Small intestine (tissue), 7 donors: ENCODE data around the gene DSCAML1. TPM values are rescaled to one million over a fixed set of nuclear protein-coding genes. Genes with fewer than 3 reads are reported as not detected.
A peak's percentile ranks its signal among the peaks of the same experiment; 100 is the strongest.

Experiments used
- DNase-seq, 2 donors: peaks; one replicate each; pipeline versions ENCODE4 v3.0.0 to v3.0.0-alpha.2; 2013
- FAIRE-seq: peaks from 2 replicates; lab custom pipeline; 2012; peaks lifted over from hg19 to GRCh38; lab: Jason Lieb, UNC
- H3K27ac ChIP-seq, 3 donors: one replicate each; pipeline ENCODE4 v1.5.1; 2013; ENCODE audit warnings: low read length in 2 of 3, mild to moderate bottlenecking in 2 of 3, control low read depth in 1 of 3, inconsistent platforms in 1 of 3, low read depth in 1 of 3, moderate library complexity in 1 of 3
- H3K27me3 ChIP-seq, 3 donors: one replicate each; pipeline ENCODE4 v1.6.1; 2013; ENCODE audit warnings: low read length in 3 of 3, inconsistent platforms in 1 of 3; ENCODE audit not compliant: control insufficient read depth in 3 of 3, insufficient read depth in 3 of 3
- H3K36me3 ChIP-seq, 3 donors: one replicate each; pipeline ENCODE4 v1.6.1; 2013; ENCODE audit warnings: low read length in 3 of 3, inconsistent platforms in 1 of 3, low read depth in 1 of 3, mild to moderate bottlenecking in 1 of 3, moderate library complexity in 1 of 3; ENCODE audit not compliant: control insufficient read depth in 3 of 3, insufficient read depth in 2 of 3
- H3K4me1 ChIP-seq, 3 donors: one replicate each; pipeline ENCODE4 v1.6.1; 2013; ENCODE audit warnings: low read length in 2 of 3, inconsistent platforms in 1 of 3, low read depth in 1 of 3, mild to moderate bottlenecking in 1 of 3, moderate library complexity in 1 of 3; ENCODE audit not compliant: control insufficient read depth in 3 of 3, insufficient read depth in 2 of 3
- H3K4me3 ChIP-seq, 3 donors: one replicate each; pipeline ENCODE4 v1.5.1; 2013; ENCODE audit warnings: low read length in 3 of 3, control low read depth in 1 of 3, inconsistent platforms in 1 of 3, low read depth in 1 of 3, mild to moderate bottlenecking in 1 of 3, moderate library complexity in 1 of 3
- H3K9me3 ChIP-seq, 2 donors: one replicate each; pipeline ENCODE4 v1.6.1; 2013; ENCODE audit warnings: low read depth in 1 of 2, low read length in 1 of 2; ENCODE audit not compliant: control insufficient read depth in 2 of 2, insufficient read depth in 1 of 2
- WGBS, 3 donors: extraction: QIAGEN DNeasy Blood & Tissue Kit; methylation state at CpG; one replicate each; pipeline ENCODE4 v1.1.7; 2013; 5-methylcytosine and 5-hydroxymethylcytosine counted together
- polyA plus RNA-seq, 4 donors: library from polyadenylated mRNA; stranded (reverse) in 3 of 4; unstranded in 1 of 4; fragments of 200-250 nt in 3 of 4; fragments of 120-200 nt in 1 of 4; gene quantifications; one replicate each; pipeline versions ENCODE4 v1.2.1 to v1.2.3, GENCODE V29; 2013
- donor health status: healthy with polysubstance abuse.
- donor health status: control.
- donor health status: control.
- donor health status: Bipolar disorder and iron deficiency.
- donor health status: healthy.

Gene DSCAML1
- polyA plus RNA-seq, 4 donors = under 0.01 to 3.3 (median 0.22) TPM; not detected in 1

- H3K9me3 ChIP-seq = no peaks in the 10 kb centered on the region
- no peak for FAIRE-seq
- 71 to 78% (median 74%) methylated on average over 6 of the region's 6 CpGs for WGBS, 3 donors
- DNase-seq = no peak
- H3K36me3 ChIP-seq = no peaks in the 10 kb centered on the region
- H3K27ac ChIP-seq = no peak overlapping the region
- no peak overlapping the region for H3K4me3 ChIP-seq
- no peaks in the 10 kb centered on the region for H3K4me1 ChIP-seq
- H3K27me3 ChIP-seq = peaks cover 0 to 2% (median 0%) of the 10 kb centered on the region in 3 donors
Measured at GRCh38 chr11:117580866-117581265, 216.2 kb downstream of the DSCAML1 start.

GRCh38 chr11:117579161-117579560 is 217.9 kb downstream of the DSCAML1 start:
- Histone ChIP-seq H3K4me1 (no peaks in the 10 kb centered on the region), H3K9me3 (no peaks in the 10 kb centered on the region), H3K4me3 (no peak overlapping the region), H3K27ac (no peak overlapping the region), H3K36me3 (no peaks in the 10 kb centered on the region), H3K27me3 (peaks cover 0 to 2% (median 0%) of the 10 kb centered on the region in 3 donors)
- DNase-seq (no peak), FAIRE-seq (no peak)
- 68 to 78% (median 68%) methylated on average over 2 of the region's 2 CpGs for WGBS, 3 donors

GRCh38 chr11:117575856-117576255 is 221.2 kb downstream of the DSCAML1 start:
- no peak for FAIRE-seq
- Histone ChIP-seq H3K27ac (no peak overlapping the region), H3K4me3 (no peak overlapping the region), H3K9me3 (no peaks in the 10 kb centered on the region), H3K27me3 (no peaks in the 10 kb centered on the region), H3K36me3 (no peaks in the 10 kb centered on the region), H3K4me1 (no peaks in the 10 kb centered on the region)
- WGBS, 3 donors = 84 to 87% (median 85%) methylated on average over 4 of the region's 4 CpGs
- DNase-seq = no peak

- no peaks in the 10 kb centered on the region for H3K36me3 ChIP-seq
- H3K27ac ChIP-seq = no peak overlapping the region
- H3K27me3 ChIP-seq = no peaks in the 10 kb centered on the region
- no peak overlapping the region for H3K4me3 ChIP-seq
- no peaks in the 10 kb centered on the region for H3K4me1 ChIP-seq
- 86 to 93% (median 86%) methylated on average over 3 of the region's 3 CpGs for WGBS, 3 donors
- FAIRE-seq = no peak
- no peaks in the 10 kb centered on the region for H3K9me3 ChIP-seq
- DNase-seq = peak in 1 of 2 donors; percentile 19
Measured at GRCh38 chr11:117574551-117574950, 222.5 kb downstream of the DSCAML1 start.

- H3K36me3 ChIP-seq = no peaks in the 10 kb centered on the region
- no peaks in the 10 kb centered on the region for H3K4me1 ChIP-seq
- no peaks in the 10 kb centered on the region for H3K27me3 ChIP-seq
- FAIRE-seq (no peak), DNase-seq (no peak)
- no peak overlapping the region for H3K4me3 ChIP-seq
- H3K27ac ChIP-seq = no peak overlapping the region
- H3K9me3 ChIP-seq = no peaks in the 10 kb centered on the region
- WGBS, 3 donors = 86 to 94% (median 92%) methylated on average over 8 of the region's 8 CpGs
Measured at GRCh38 chr11:117573326-117573725, 223.7 kb downstream of the DSCAML1 start.

GRCh38 chr11:117572671-117573070 is 224.3 kb downstream of the DSCAML1 start:
- Histone ChIP-seq H3K36me3 (no peaks in the 10 kb centered on the region), H3K27ac (no peak overlapping the region), H3K4me1 (no peaks in the 10 kb centered on the region), H3K9me3 (no peaks in the 10 kb centered on the region), H3K4me3 (no peak overlapping the region), H3K27me3 (no peaks in the 10 kb centered on the region)
- WGBS, 3 donors = 79 to 90% (median 84%) methylated on average over 5 of the region's 5 CpGs
- FAIRE-seq (no peak), DNase-seq (no peak)

- no peaks in the 10 kb centered on the region for H3K9me3 ChIP-seq
- 49 to 64% (median 62%) methylated on average over 5 of the region's 5 CpGs for WGBS, 3 donors
- H3K27me3 ChIP-seq = no peaks in the 10 kb centered on the region
- no peak overlapping the region for H3K27ac ChIP-seq
- H3K36me3 ChIP-seq = no peaks in the 10 kb centered on the region
- DNase-seq (no peak), FAIRE-seq (no peak)
- H3K4me1 ChIP-seq = no peaks in the 10 kb centered on the region
- H3K4me3 ChIP-seq = no peak overlapping the region
Measured at GRCh38 chr11:117572129-117572528, 224.9 kb downstream of the DSCAML1 start.

- H3K9me3 ChIP-seq = peaks cover 0 to under 1% of the 10 kb centered on the region in 2 donors
- H3K4me3 ChIP-seq = no peak overlapping the region
- DNase-seq (no peak), FAIRE-seq (no peak)
- no peaks in the 10 kb centered on the region for H3K27me3 ChIP-seq
- no peaks in the 10 kb centered on the region for H3K36me3 ChIP-seq
- H3K27ac ChIP-seq = no peak overlapping the region
- H3K4me1 ChIP-seq = no peaks in the 10 kb centered on the region
- 67 to 78% (median 68%) methylated on average over 5 of the region's 5 CpGs for WGBS, 3 donors
Measured at GRCh38 chr11:117570701-117571100, 226.3 kb downstream of the DSCAML1 start.

- DNase-seq = no peak
- no peaks in the 10 kb centered on the region for H3K27me3 ChIP-seq
- 90 to 92% (median 91%) methylated on average over 9 of the region's 9 CpGs for WGBS, 3 donors
Measured at GRCh38 chr11:117569911-117570310, 227.1 kb downstream of the DSCAML1 start.

More at GRCh38 chr11:117569911-117570310, 227.1 kb downstream of the DSCAML1 start:
- Histone ChIP-seq H3K4me3 (no peak overlapping the region), H3K4me1 (no peaks in the 10 kb centered on the region), H3K36me3 (no peaks in the 10 kb centered on the region), H3K27ac (no peak overlapping the region), H3K9me3 (peaks cover 0 to 2% of the 10 kb centered on the region in 2 donors)
- FAIRE-seq = no peak
